ENCODE results near the gene LHFPL5. TPM values are rescaled to one million over a fixed set of nuclear protein-coding genes. Genes with fewer than 3 reads are reported as not detected.

LHFPL5 gene
- total and polyA plus RNA-seq, 2 experiments from 2014 or later, result not detected

- DNase-seq (ENCODE audit: low spot score), result no peak
- Mint-ChIP-seq H3K27me3 (ENCODE audit: insufficient read depth, low read depth, poor library complexity) (peaks cover 5% of the 10 kb centered on the region), H3K4me1 (no peaks in the 10 kb centered on the region; the same call in 2 of the 3 replicates), H3K36me3 (ENCODE audit: low read depth) (peaks cover 89% of the 10 kb centered on the region), H3K4me3 (no peak overlapping the region), H3K27ac (no peak overlapping the region), H3K9me3 (no peaks in the 10 kb centered on the region; the same call in 2 of the 3 replicates)
- no peaks in the 10 kb centered on the region for H3K27me3 ChIP-seq (ENCODE audit: insufficient read depth)
- TF ChIP-seq ZNF331 (CRISPR knock-in tag; IDR thresholded peaks at IDR 0.05; ENCODE audit: low read depth) (no peak), JUNB (IDR thresholded peaks at IDR 0.05; ENCODE audit: unreplicated experiment) (no peak)
- TF ChIP-seq, protein P1, sequence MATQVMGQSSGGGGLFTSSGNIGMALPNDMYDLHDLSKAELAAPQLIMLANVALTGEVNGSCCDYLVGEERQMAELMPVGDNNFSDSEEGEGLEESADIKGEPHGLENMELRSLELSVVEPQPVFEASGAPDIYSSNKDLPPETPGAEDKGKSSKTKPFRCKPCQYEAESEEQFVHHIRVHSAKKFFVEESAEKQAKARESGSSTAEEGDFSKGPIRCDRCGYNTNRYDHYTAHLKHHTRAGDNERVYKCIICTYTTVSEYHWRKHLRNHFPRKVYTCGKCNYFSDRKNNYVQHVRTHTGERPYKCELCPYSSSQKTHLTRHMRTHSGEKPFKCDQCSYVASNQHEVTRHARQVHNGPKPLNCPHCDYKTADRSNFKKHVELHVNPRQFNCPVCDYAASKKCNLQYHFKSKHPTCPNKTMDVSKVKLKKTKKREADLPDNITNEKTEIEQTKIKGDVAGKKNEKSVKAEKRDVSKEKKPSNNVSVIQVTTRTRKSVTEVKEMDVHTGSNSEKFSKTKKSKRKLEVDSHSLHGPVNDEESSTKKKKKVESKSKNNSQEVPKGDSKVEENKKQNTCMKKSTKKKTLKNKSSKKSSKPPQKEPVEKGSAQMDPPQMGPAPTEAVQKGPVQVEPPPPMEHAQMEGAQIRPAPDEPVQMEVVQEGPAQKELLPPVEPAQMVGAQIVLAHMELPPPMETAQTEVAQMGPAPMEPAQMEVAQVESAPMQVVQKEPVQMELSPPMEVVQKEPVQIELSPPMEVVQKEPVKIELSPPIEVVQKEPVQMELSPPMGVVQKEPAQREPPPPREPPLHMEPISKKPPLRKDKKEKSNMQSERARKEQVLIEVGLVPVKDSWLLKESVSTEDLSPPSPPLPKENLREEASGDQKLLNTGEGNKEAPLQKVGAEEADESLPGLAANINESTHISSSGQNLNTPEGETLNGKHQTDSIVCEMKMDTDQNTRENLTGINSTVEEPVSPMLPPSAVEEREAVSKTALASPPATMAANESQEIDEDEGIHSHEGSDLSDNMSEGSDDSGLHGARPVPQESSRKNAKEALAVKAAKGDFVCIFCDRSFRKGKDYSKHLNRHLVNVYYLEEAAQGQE (IDR thresholded peaks at IDR 0.05; ENCODE audit: unreplicated experiment), result no peak
- ATAC-seq, result no peak
- no peaks in the 10 kb centered on the region for H3K9me2 ChIP-seq (ENCODE audit: insufficient read depth)
- 0 out of 2 replicates have a peak, but pooled peaks cover 3% of the 10 kb centered on the region for H3F3A ChIP-seq (replicated peaks; ENCODE audit: low read depth)
- 0 out of 2 replicates have a peak, but pooled peaks cover 3% of the 10 kb centered on the region for H3K79me2 ChIP-seq (replicated peaks; ENCODE audit: insufficient read depth)
- H3K4me2 ChIP-seq, result no peak overlapping the region
- no peak overlapping the region for H3K4me3 ChIP-seq
- H3K27ac ChIP-seq (ENCODE audit: low read depth), result no peak overlapping the region; the same call in 1 of the 2 replicates
- no peaks in the 10 kb centered on the region for H4K20me1 ChIP-seq (replicated peaks; ENCODE audit: insufficient read depth)
- H2AFZ ChIP-seq, result no peak overlapping the region
- peaks cover 57% of the 10 kb centered on the region for H3K36me3 ChIP-seq (ENCODE audit: insufficient read depth)
- H3K4me1 ChIP-seq (ENCODE audit: insufficient read depth), result no peaks in the 10 kb centered on the region
These were observed 37.2 kb downstream of the LHFPL5 start for GRCh38 chr6:35842381-35842780.

- H3K36me3 ChIP-seq (ENCODE audit: insufficient read depth), result peaks cover 52% of the 10 kb centered on the region
- TF ChIP-seq STAT1 (IDR thresholded peaks at IDR 0.05; ENCODE audit: unreplicated experiment) (no peak), EZH2 (IDR thresholded peaks at IDR 0.05; ENCODE audit: low read depth, unreplicated experiment) (no peak)
- TF ChIP-seq, protein P1 (IDR thresholded peaks at IDR 0.05; ENCODE audit: unreplicated experiment), result no peak
- TF ChIP-seq, protein P2, sequence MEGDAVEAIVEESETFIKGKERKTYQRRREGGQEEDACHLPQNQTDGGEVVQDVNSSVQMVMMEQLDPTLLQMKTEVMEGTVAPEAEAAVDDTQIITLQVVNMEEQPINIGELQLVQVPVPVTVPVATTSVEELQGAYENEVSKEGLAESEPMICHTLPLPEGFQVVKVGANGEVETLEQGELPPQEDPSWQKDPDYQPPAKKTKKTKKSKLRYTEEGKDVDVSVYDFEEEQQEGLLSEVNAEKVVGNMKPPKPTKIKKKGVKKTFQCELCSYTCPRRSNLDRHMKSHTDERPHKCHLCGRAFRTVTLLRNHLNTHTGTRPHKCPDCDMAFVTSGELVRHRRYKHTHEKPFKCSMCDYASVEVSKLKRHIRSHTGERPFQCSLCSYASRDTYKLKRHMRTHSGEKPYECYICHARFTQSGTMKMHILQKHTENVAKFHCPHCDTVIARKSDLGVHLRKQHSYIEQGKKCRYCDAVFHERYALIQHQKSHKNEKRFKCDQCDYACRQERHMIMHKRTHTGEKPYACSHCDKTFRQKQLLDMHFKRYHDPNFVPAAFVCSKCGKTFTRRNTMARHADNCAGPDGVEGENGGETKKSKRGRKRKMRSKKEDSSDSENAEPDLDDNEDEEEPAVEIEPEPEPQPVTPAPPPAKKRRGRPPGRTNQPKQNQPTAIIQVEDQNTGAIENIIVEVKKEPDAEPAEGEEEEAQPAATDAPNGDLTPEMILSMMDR (conservative IDR thresholded peaks at IDR 0.05; ENCODE audit: low read depth in 2 of 2), result no peak
These were observed 39.1 kb downstream of the LHFPL5 start for GRCh38 chr6:35844290-35844689.

More at GRCh38 chr6:35844290-35844689, 39.1 kb downstream of the LHFPL5 start:
- ATAC-seq (no peak), DNase-seq (ENCODE audit: low spot score) (no peak)
- no peak overlapping the region for H3K4me2 ChIP-seq
- Mint-ChIP-seq H3K27me3 (ENCODE audit: insufficient read depth, low read depth, poor library complexity) (peaks cover 5% of the 10 kb centered on the region), H3K36me3 (ENCODE audit: low read depth) (peaks cover 90% of the 10 kb centered on the region), H3K9me3 (no peaks in the 10 kb centered on the region; the same call in 2 of the 3 replicates), H3K4me3 (no peak overlapping the region), H3K4me1 (no peaks in the 10 kb centered on the region; the same call in 2 of the 3 replicates), H3K27ac (no peak overlapping the region)
- no peaks in the 10 kb centered on the region; the same call in 1 of the 2 replicates for H3K9me2 ChIP-seq (ENCODE audit: insufficient read depth)
- H3K79me2 ChIP-seq (replicated peaks; ENCODE audit: insufficient read depth), result peaks cover 9% of the 10 kb centered on the region; the same call in 1 of the 2 replicates
- no peaks in the 10 kb centered on the region for H4K20me1 ChIP-seq (replicated peaks; ENCODE audit: insufficient read depth)
- 0 out of 2 replicates have a peak, but pooled peaks cover 3% of the 10 kb centered on the region for H3F3A ChIP-seq (replicated peaks; ENCODE audit: low read depth)
- no peaks in the 10 kb centered on the region for H3K4me1 ChIP-seq (ENCODE audit: insufficient read depth)
- no peak overlapping the region for H2AFZ ChIP-seq
- no peak overlapping the region for H3K4me3 ChIP-seq
- no peaks in the 10 kb centered on the region for H3K27me3 ChIP-seq (ENCODE audit: insufficient read depth)
- H3K27ac ChIP-seq (ENCODE audit: low read depth), result no peak overlapping the region
